Hepatocyte (in vitro differentiated cells): ENCODE data around the gene PRPF19.

Experiments used
- CTCF ChIP-seq: fragments of 200-600 bp; sonication (generic); IDR thresholded peaks from 2 replicates; pipeline ENCODE4 v1.5.1; 2016; ENCODE audit warnings: antibody characterized with exemption, mild to moderate bottlenecking; ENCODE audit not compliant: poor library complexity
- EZH2phosphoT487 ChIP-seq: fragments of 200-600 bp; sonication (generic); IDR thresholded peaks from one replicate; pipeline ENCODE4 v1.6.1; 2018; ENCODE audit warnings: antibody characterized with exemption, mild to moderate bottlenecking, low read depth, moderate library complexity; ENCODE audit not compliant: unreplicated experiment, severe bottlenecking

- TF ChIP-seq CTCF = no peak
- no peak for TF ChIP-seq EZH2phosphoT487
These were observed 31.7 kb downstream of the PRPF19 start for GRCh38 chr11:60874421-60875365.
